Measurements from ENCODE around the gene DUSP15.

- TF ChIP-seq CTCF (IDR thresholded peaks at IDR 0.05), result no peak
- TF ChIP-seq POLR2A (IDR thresholded peaks at IDR 0.05), result no peak
These were observed 46.8 kb downstream of the DUSP15 start for GRCh38 chr20:31823360-31824124.
